ENCODE data around the gene SCUBE3.

The SCUBE3 gene

DNA sequence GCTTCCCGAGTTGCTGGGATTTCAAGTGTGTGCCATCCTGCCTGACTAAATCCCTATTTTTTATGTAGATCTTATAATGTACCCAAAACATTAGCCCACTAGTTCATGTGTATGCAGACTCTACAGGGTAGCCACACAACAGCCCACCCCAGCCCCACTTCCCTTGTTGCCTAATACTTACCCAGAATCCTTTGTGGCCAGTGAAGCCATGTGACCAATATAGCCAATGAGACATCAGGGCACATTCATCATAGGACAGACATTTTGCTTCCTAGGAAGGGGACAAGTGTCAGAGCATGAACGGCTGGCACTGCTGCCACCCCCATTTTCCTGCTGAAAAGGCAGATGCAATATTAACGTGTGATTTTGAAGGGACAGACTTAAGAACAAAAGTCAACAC is 36.6 kb upstream of the SCUBE3 start:
- no peaks in the 10 kb centered on the region for H3K9me2 ChIP-seq (replicated peaks; ENCODE audit: low read depth, low read length)
- H3K4me2 ChIP-seq (ENCODE audit: low read depth, low read length, poor library complexity, severe bottlenecking), result no peak overlapping the region
- H3K79me2 ChIP-seq (ENCODE audit: insufficient read depth, low read length), result no peaks in the 10 kb centered on the region
- H3F3A ChIP-seq (ENCODE audit: low read depth), result no peaks in the 10 kb centered on the region
- TF ChIP-seq, protein P1, sequence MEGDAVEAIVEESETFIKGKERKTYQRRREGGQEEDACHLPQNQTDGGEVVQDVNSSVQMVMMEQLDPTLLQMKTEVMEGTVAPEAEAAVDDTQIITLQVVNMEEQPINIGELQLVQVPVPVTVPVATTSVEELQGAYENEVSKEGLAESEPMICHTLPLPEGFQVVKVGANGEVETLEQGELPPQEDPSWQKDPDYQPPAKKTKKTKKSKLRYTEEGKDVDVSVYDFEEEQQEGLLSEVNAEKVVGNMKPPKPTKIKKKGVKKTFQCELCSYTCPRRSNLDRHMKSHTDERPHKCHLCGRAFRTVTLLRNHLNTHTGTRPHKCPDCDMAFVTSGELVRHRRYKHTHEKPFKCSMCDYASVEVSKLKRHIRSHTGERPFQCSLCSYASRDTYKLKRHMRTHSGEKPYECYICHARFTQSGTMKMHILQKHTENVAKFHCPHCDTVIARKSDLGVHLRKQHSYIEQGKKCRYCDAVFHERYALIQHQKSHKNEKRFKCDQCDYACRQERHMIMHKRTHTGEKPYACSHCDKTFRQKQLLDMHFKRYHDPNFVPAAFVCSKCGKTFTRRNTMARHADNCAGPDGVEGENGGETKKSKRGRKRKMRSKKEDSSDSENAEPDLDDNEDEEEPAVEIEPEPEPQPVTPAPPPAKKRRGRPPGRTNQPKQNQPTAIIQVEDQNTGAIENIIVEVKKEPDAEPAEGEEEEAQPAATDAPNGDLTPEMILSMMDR (conservative IDR thresholded peaks at IDR 0.05; ENCODE audit: low read length), result no peak
- TF ChIP-seq EZH2phosphoT487 (IDR thresholded peaks at IDR 0.05; ENCODE audit: borderline replicate concordance), result no peak
- no peak overlapping the region for H3K4me3 ChIP-seq (ENCODE audit: low read length, poor library complexity, severe bottlenecking)
- no peak overlapping the region for H3K9ac ChIP-seq (ENCODE audit: low read depth, low read length, poor library complexity, severe bottlenecking)
- H4K20me1 ChIP-seq (ENCODE audit: insufficient read depth, low read length, poor library complexity, severe bottlenecking), result no peaks in the 10 kb centered on the region
- no peaks in the 10 kb centered on the region for H3K9me3 ChIP-seq (ENCODE audit: insufficient read depth, low read depth, low read length)
- no peaks in the 10 kb centered on the region for H3K36me3 ChIP-seq (ENCODE audit: insufficient read depth, low read length)
- H3K27me3 ChIP-seq (ENCODE audit: insufficient read depth, low read length, poor library complexity, severe bottlenecking), result no peaks in the 10 kb centered on the region
- peak overlapping the region; percentile 5; the same call in 1 of the 2 replicates for H2AFZ ChIP-seq (ENCODE audit: low read length)
- no peaks in the 10 kb centered on the region for H3K4me1 ChIP-seq (ENCODE audit: insufficient read depth, low read length, poor library complexity, severe bottlenecking)

DNA sequence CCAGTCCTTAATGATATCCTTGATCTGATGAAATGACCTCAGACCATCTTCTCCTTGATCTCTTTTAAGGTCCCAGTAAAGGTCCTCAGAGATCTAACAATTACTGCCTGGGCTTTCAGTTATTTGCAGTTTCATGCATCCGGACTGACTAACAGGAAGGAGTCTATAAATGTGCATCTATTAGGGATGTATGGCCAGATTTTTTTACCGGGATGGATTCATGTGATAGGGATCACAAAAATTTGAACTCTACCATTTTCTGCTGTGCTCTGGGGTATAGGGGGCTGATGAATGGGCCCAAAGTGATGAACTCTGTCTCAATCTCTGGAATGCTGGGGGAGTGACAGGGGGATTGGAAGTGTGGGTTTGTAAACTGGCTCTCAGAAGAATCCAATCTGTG is 36.2 kb upstream of the SCUBE3 start:
- no peaks in the 10 kb centered on the region for H3K9me3 ChIP-seq (ENCODE audit: insufficient read depth, low read depth, low read length)
- H3F3A ChIP-seq (ENCODE audit: low read depth), result no peaks in the 10 kb centered on the region
- peak overlapping the region; percentile 5; the same call in 1 of the 2 replicates for H2AFZ ChIP-seq (ENCODE audit: low read length)
- H3K4me2 ChIP-seq (ENCODE audit: low read depth, low read length, poor library complexity, severe bottlenecking), result no peak overlapping the region
- no peaks in the 10 kb centered on the region for H3K27me3 ChIP-seq (ENCODE audit: insufficient read depth, low read length, poor library complexity, severe bottlenecking)
- no peak overlapping the region for H3K9ac ChIP-seq (ENCODE audit: low read depth, low read length, poor library complexity, severe bottlenecking)
- H4K20me1 ChIP-seq (ENCODE audit: insufficient read depth, low read length, poor library complexity, severe bottlenecking), result no peaks in the 10 kb centered on the region
- no peaks in the 10 kb centered on the region for H3K9me2 ChIP-seq (replicated peaks; ENCODE audit: low read depth, low read length)
- H3K4me3 ChIP-seq (ENCODE audit: low read length, poor library complexity, severe bottlenecking), result no peak overlapping the region
- H3K79me2 ChIP-seq (ENCODE audit: insufficient read depth, low read length), result no peaks in the 10 kb centered on the region
- no peaks in the 10 kb centered on the region for H3K36me3 ChIP-seq (ENCODE audit: insufficient read depth, low read length)
- TF ChIP-seq, protein P1 (conservative IDR thresholded peaks at IDR 0.05; ENCODE audit: low read length), result no peak
- no peak for TF ChIP-seq EZH2phosphoT487 (IDR thresholded peaks at IDR 0.05; ENCODE audit: borderline replicate concordance)
- H3K4me1 ChIP-seq (ENCODE audit: insufficient read depth, low read length, poor library complexity, severe bottlenecking), result no peaks in the 10 kb centered on the region

DNA sequence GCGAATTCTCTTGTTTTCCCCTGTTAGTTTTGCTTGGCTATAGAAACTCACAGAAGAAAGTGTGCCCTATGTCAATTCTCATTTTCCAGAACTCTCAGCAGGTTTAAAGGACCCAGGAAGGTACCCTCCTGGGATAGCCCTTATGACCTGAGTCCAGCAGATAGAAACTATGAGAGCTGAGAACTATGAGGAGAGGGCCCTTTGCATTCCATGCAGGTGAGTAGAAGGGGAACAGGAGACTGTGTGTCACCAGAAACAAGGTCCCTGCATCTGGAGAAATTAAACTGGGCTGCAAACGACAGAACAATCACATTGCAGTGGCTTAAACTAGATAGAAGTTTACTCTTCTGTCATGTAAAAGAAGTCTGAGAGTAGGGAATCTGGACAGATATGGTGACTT is 35.7 kb upstream of the SCUBE3 start:
- H3K9me3 ChIP-seq (ENCODE audit: insufficient read depth, low read depth, low read length), result no peaks in the 10 kb centered on the region
- no peak overlapping the region for H2AFZ ChIP-seq (ENCODE audit: low read length)
- no peaks in the 10 kb centered on the region for H3K4me1 ChIP-seq (ENCODE audit: insufficient read depth, low read length, poor library complexity, severe bottlenecking)

More for the DNA sequence above, 35.7 kb upstream of the SCUBE3 start:
- H3F3A ChIP-seq (ENCODE audit: low read depth), result no peaks in the 10 kb centered on the region
- no peaks in the 10 kb centered on the region for H3K36me3 ChIP-seq (ENCODE audit: insufficient read depth, low read length)
- no peaks in the 10 kb centered on the region for H4K20me1 ChIP-seq (ENCODE audit: insufficient read depth, low read length, poor library complexity, severe bottlenecking)
- H3K9me2 ChIP-seq (replicated peaks; ENCODE audit: low read depth, low read length), result no peaks in the 10 kb centered on the region
- H3K4me2 ChIP-seq (ENCODE audit: low read depth, low read length, poor library complexity, severe bottlenecking), result no peak overlapping the region
- H3K79me2 ChIP-seq (ENCODE audit: insufficient read depth, low read length), result no peaks in the 10 kb centered on the region
- TF ChIP-seq, protein P1 (conservative IDR thresholded peaks at IDR 0.05; ENCODE audit: low read length), result no peak
- H3K9ac ChIP-seq (ENCODE audit: low read depth, low read length, poor library complexity, severe bottlenecking), result no peak overlapping the region
- H3K4me3 ChIP-seq (ENCODE audit: low read length, poor library complexity, severe bottlenecking), result no peak overlapping the region
- H3K27me3 ChIP-seq (ENCODE audit: insufficient read depth, low read length, poor library complexity, severe bottlenecking), result no peaks in the 10 kb centered on the region
